OCI-LY7 (cell line): Measurements from ENCODE around the gene NCOA7. TPM values are rescaled to one million over a fixed set of nuclear protein-coding genes. Genes with fewer than 3 reads are reported as not detected.

Experiments
- BruUV-seq: library from RNA; stranded (reverse); fragments of 400-500 nt; replicated peaks from 2 replicates; lab custom pipeline; 2021; lab: Mats Ljungman, UMichigan
- CTCF ChIA-PET: fragments of 300-600 bp; sonication (Branson Sonifier 250); formaldehyde crosslinking; loops from one replicate; lab custom pipeline; 2022; ENCODE audit warnings: antibody characterized with exemption; ENCODE audit not compliant: unreplicated experiment; lab: Charles Lee
- POLR2A ChIA-PET: fragments of 300-600 bp; sonication (Branson Sonifier 250); formaldehyde crosslinking; loops from one replicate; lab custom pipeline; 2022; ENCODE audit warnings: antibody characterized with exemption; lab: Charles Lee
- DNase-seq: peaks from one replicate; pipeline ENCODE4 v3.0.0-alpha.2; 2015; ENCODE audit warnings: low spot score
- H2AFZ ChIP-seq: fragments of 200-600 bp; sonication (generic), shearing (Covaris generic); 2 replicates; pipeline ENCODE4 v1.6.1; 2014; ENCODE audit warnings: mild to moderate bottlenecking, antibody characterized with exemption, low read length, moderate library complexity
- H3K27ac ChIP-seq: fragments of 200-600 bp; sonication (generic); 2 replicates; pipeline ENCODE4 v1.5.1; 2014; ENCODE audit warnings: mixed run types, low read depth, mild to moderate bottlenecking, moderate library complexity, low read length, inconsistent platforms; ENCODE audit not compliant: poor library complexity, severe bottlenecking
- H3K36me3 ChIP-seq: fragments of 200-600 bp; sonication (generic); 2 replicates; pipeline ENCODE4 v1.6.1; 2014; ENCODE audit warnings: mild to moderate bottlenecking, antibody characterized with exemption, low read length, moderate library complexity, mixed read lengths; ENCODE audit not compliant: insufficient read depth
- H3K4me1 ChIP-seq: fragments of 200-600 bp; sonication (generic); 2 replicates; pipeline ENCODE4 v1.5.1; 2014; ENCODE audit warnings: mild to moderate bottlenecking, low read length; ENCODE audit not compliant: insufficient read depth, poor library complexity, severe bottlenecking
- H3K4me2 ChIP-seq: fragments of 200-600 bp; sonication (generic); 2 replicates; pipeline ENCODE4 v1.6.1; 2014; ENCODE audit warnings: mild to moderate bottlenecking, low read length
- H3K4me3 ChIP-seq: fragments of 200-600 bp; sonication (generic); 2 replicates; pipeline ENCODE4 v1.5.1; 2014; ENCODE audit warnings: mild to moderate bottlenecking, low read depth, low read length; ENCODE audit not compliant: poor library complexity, severe bottlenecking
- H3K79me2 ChIP-seq: fragments of 200-600 bp; sonication (generic); 2 replicates; pipeline ENCODE4 v1.6.1; 2016; ENCODE audit warnings: low read depth, mild to moderate bottlenecking, low read length, moderate library complexity, mixed read lengths; ENCODE audit not compliant: insufficient read depth
- H3K9me2 ChIP-seq: fragments of 200-600 bp; sonication (generic); 2 replicates; pipeline ENCODE4 v1.6.1; 2016; ENCODE audit warnings: mild to moderate bottlenecking, low read length, mixed read lengths; ENCODE audit not compliant: insufficient read depth
- H3K9me3 ChIP-seq: fragments of 200-600 bp; sonication (generic); 2 replicates; pipeline ENCODE4 v1.6.1; 2014; ENCODE audit warnings: mild to moderate bottlenecking, mixed run types, low read length, mixed read lengths
- H4K20me1 ChIP-seq: fragments of 200-600 bp; sonication (generic); 2 replicates; pipeline ENCODE4 v1.6.1; 2014; ENCODE audit warnings: mild to moderate bottlenecking, antibody characterized with exemption, low read length, moderate library complexity, mixed read lengths; ENCODE audit not compliant: insufficient read depth
- EZH2phosphoT487 ChIP-seq: fragments of 200-600 bp; sonication (generic); IDR thresholded peaks from 2 replicates; pipeline ENCODE4 v1.6.1; 2018; ENCODE audit warnings: low read depth, borderline replicate concordance, mild to moderate bottlenecking, mixed run types, antibody characterized with exemption, low read length, moderate library complexity, mixed read lengths
- intact Hi-C: fragments of 100-400 bp; cut with micrococcal nuclease; formaldehyde crosslinking; loops from one replicate; pipeline ENCODE4 v1.10.0; 2022; ENCODE audit not compliant: unreplicated experiment
- total RNA-seq, 2 experiments: library from RNA; depleted of rRNA in 1 of 2; stranded (reverse); fragments of >200 nt in 1 of 2; shearing (Covaris generic) in 1 of 2; gene quantifications; 2 replicates each; pipeline ENCODE4 v1.2.3, GENCODE V29; 2014 to 2022
- TF ChIP-seq, protein P1 (sequence below): fragments of 200-600 bp; sonication (generic); conservative IDR thresholded peaks from 2 replicates; pipeline ENCODE4 v1.5.1; 2014; ENCODE audit warnings: mild to moderate bottlenecking, antibody characterized with exemption, low read length, moderate library complexity, mixed read lengths

NCOA7 gene
- total RNA-seq, 2 experiments from 2014 or later = 14.8 to 52.2 TPM

DNA sequence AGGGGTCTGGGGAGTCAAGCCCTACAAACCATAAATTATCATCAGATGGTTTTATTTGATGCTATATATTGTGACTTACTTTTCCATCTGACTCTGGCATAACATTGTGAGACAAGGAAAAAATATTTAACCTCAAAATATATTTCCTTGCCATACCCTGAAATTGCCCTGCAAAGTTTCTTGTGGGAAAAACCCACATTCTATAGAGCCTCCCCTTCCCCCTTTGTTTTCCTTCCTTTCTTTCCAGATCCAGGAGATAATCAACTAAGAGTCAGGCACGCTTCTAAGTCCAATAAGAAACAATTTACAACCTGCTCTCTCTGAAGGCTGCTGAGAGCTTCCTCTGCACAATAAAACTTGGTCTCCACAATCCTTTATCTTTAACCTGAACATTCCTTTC is 148.3 kb downstream of the NCOA7 start:
- TF ChIP-seq, protein P1, sequence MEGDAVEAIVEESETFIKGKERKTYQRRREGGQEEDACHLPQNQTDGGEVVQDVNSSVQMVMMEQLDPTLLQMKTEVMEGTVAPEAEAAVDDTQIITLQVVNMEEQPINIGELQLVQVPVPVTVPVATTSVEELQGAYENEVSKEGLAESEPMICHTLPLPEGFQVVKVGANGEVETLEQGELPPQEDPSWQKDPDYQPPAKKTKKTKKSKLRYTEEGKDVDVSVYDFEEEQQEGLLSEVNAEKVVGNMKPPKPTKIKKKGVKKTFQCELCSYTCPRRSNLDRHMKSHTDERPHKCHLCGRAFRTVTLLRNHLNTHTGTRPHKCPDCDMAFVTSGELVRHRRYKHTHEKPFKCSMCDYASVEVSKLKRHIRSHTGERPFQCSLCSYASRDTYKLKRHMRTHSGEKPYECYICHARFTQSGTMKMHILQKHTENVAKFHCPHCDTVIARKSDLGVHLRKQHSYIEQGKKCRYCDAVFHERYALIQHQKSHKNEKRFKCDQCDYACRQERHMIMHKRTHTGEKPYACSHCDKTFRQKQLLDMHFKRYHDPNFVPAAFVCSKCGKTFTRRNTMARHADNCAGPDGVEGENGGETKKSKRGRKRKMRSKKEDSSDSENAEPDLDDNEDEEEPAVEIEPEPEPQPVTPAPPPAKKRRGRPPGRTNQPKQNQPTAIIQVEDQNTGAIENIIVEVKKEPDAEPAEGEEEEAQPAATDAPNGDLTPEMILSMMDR = no peak
- TF ChIP-seq EZH2phosphoT487 = no peak
- H3K4me1 ChIP-seq = peaks cover under 1% of the 10 kb centered on the region
- H3K9me2 ChIP-seq = no peaks in the 10 kb centered on the region
- no peaks in the 10 kb centered on the region for H3K9me3 ChIP-seq
- H3K79me2 ChIP-seq = no peaks in the 10 kb centered on the region
- no peak for DNase-seq
- H2AFZ ChIP-seq = no peak overlapping the region
- no peaks in the 10 kb centered on the region for H4K20me1 ChIP-seq
- CTCF ChIA-PET = no interaction called here
- H3K4me2 ChIP-seq = no peak overlapping the region
- intact Hi-C loops = no loop called here
- no peaks in the 10 kb centered on the region for H3K36me3 ChIP-seq
- POLR2A ChIA-PET = no interaction called here
- BruUV-seq = no TSS peak
- H3K27ac ChIP-seq = no peak overlapping the region
- no peak overlapping the region for H3K4me3 ChIP-seq

DNA sequence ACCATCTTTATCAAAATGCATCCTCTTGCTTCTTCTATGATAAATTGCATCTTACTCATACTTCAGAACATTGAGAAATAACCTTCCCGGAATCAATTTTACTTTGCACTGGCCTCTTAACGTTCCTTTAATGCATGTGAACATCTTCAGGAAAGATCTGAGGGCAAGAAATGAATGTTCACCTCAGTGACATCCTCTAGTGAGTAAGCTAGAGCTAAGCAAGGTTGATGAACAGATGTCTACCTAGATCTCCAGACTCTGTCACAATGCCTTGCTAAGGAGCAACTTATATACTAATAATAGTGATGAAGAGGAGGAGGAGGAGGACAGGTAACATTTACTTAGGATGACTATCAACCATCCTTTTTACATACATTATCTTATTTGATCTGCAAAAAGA is 149.0 kb downstream of the NCOA7 start:
- no peak for DNase-seq
- intact Hi-C loops = no loop called here
- peaks cover 5% of the 10 kb centered on the region for H3K4me1 ChIP-seq
- H4K20me1 ChIP-seq = no peaks in the 10 kb centered on the region
- no peak overlapping the region for H3K4me2 ChIP-seq
- no peaks in the 10 kb centered on the region for H3K9me2 ChIP-seq
- no peak overlapping the region for H3K4me3 ChIP-seq
- no peak overlapping the region for H3K27ac ChIP-seq
- no peaks in the 10 kb centered on the region for H3K9me3 ChIP-seq
- no peak overlapping the region for H2AFZ ChIP-seq
- POLR2A ChIA-PET = interaction anchor here (0.6 to 1.0 kb wide), 2 partner anchors 18 to 137 kb away, joined by 3 to 4 read pairs; no protein-coding TSS in a partner anchor
- CTCF ChIA-PET = no interaction called here
- TF ChIP-seq, protein P1 = no peak
- TF ChIP-seq EZH2phosphoT487 = no peak
- BruUV-seq = no TSS peak
- H3K36me3 ChIP-seq = no peaks in the 10 kb centered on the region
- no peaks in the 10 kb centered on the region for H3K79me2 ChIP-seq

DNA sequence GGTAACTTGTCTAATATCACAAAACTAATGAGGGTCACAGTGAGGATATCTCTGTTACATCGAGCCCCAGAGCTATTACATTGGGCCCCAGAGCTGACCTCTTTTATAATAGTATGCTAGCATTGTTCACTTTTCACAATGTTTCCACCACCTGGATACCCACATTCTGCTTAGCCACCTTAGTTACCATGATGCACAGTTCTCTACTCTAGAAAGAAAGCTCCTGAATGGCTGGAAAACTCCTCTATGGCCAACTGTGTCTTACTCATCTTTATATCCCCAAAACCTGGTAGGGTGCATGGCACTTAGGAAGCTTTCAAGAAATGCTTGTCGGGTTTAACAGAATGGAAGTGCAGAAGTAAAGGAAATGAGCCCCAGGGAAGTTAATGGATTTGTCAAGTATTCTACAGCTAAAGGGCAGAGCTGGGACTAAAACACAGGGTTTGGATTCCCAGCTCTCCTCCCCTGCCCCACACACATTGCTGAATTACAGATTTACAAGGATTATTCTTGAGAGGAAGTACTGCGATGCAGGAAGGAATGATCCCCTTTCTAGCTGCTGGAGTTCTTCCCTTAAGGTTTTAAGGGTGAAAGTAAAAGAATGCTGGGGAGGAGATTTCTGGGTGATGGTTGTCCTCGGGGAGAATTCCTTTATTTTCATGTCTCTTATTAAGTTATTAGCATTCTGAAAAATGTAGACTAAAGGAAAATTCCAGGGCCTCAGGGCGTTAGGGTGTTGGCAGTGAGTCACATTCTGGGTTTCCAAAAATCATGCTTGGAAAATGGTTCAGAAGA is 149.7 kb downstream of the NCOA7 start:
- intact Hi-C loops = no loop called here
- Histone ChIP-seq H3K4me2 (no peak overlapping the region), H3K4me1 (peaks cover 5% of the 10 kb centered on the region), H2AFZ (no peak overlapping the region), H3K27ac (no peak overlapping the region), H3K9me2 (no peaks in the 10 kb centered on the region), H3K4me3 (no peak overlapping the region), H4K20me1 (no peaks in the 10 kb centered on the region), H3K36me3 (no peaks in the 10 kb centered on the region), H3K79me2 (no peaks in the 10 kb centered on the region), H3K9me3 (no peaks in the 10 kb centered on the region)
- TF ChIP-seq EZH2phosphoT487 = no peak
- TF ChIP-seq, protein P1 = no peak
- POLR2A ChIA-PET = interaction anchor here (0.6 to 1.3 kb wide), 5 partner anchors 8 to 1326 kb away, joined by 3 to 4 read pairs (median 3); partner anchors contain the start of gene RNF146
- no peak for DNase-seq
- CTCF ChIA-PET = no interaction called here
- BruUV-seq = no TSS peak
